GM12878 (cell line): ENCODE measurements around the gene PRKCB. TPM values are rescaled to one million over a fixed set of nuclear protein-coding genes. Genes with fewer than 3 reads are reported as not detected.

ENCODE experiments used
- ATAC-seq: fragments of 200-7000 bp; cut with Tn5 transposase; 3 replicates; pipeline ENCODE4 v1.9.1; 2020; ENCODE audit warnings: mild to moderate bottlenecking, moderate library complexity
- BruUV-seq: library from RNA; stranded (reverse); fragments of 400-500 nt; replicated peaks from 2 replicates; lab custom pipeline; 2021; lab: Mats Ljungman, UMichigan
- CTCF ChIA-PET: fragments of 300-600 bp; sonication (Branson Sonifier 250); formaldehyde crosslinking; extraction: SDS; loops from one replicate; lab custom pipeline; 2021; ENCODE audit warnings: inconsistent platforms; lab: Yijun Ruan, JAX
- POLR2A ChIA-PET: fragments of 350-600 bp; formaldehyde crosslinking; extraction: SDS; loops from one replicate; lab custom pipeline; 2021; ENCODE audit warnings: inconsistent platforms; lab: Charles Lee
- RAD21 ChIA-PET: fragments of 300-600 bp; sonication (Branson Sonifier 250); formaldehyde crosslinking; loops from one replicate; lab custom pipeline; 2023; ENCODE audit warnings: antibody characterized with exemption; ENCODE audit not compliant: unreplicated experiment; lab: Charles Lee
- SMC1A ChIA-PET: fragments of 300-600 bp; sonication (Branson Sonifier 250); formaldehyde crosslinking; loops from one replicate; lab custom pipeline; 2023; ENCODE audit not compliant: unreplicated experiment, uncharacterized antibody; lab: Charles Lee
- DNase-seq: peaks from one replicate; pipeline ENCODE4 v3.0.0-alpha.2; 2011; ENCODE audit warnings: low read depth, low spot score
- FAIRE-seq: peaks from 3 replicates; lab custom pipeline; 2011; peaks lifted over from hg19 to GRCh38; lab: Jason Lieb, UNC
- H2AFZ ChIP-seq: 2 replicates; pipeline ENCODE4 v1.6.0; 2011; ENCODE audit warnings: low read depth, low read length, control low read depth; ENCODE audit not compliant: control insufficient read depth
- H3K27ac ChIP-seq: 2 replicates; pipeline ENCODE4 v1.5.1; 2011; ENCODE audit warnings: control low read depth; ENCODE audit not compliant: control insufficient read depth, insufficient read depth
- H3K27me3 ChIP-seq, 2 experiments: replicated peaks in 1 of 2; 2 replicates each; pipeline versions ENCODE4 v1.6.0 to v1.6.1; 2011; ENCODE audit warnings: low read length in 1 of 2; ENCODE audit not compliant: control insufficient read depth in 2 of 2, insufficient read depth in 2 of 2
- H3K36me3 ChIP-seq, 2 experiments: 2 replicates each; pipeline ENCODE4 v1.5.1; 2011; ENCODE audit warnings: low read length in 1 of 2; ENCODE audit not compliant: control insufficient read depth in 2 of 2, insufficient read depth in 2 of 2
- H3K4me1 ChIP-seq: 2 replicates; pipeline ENCODE4 v1.6.1; 2011; ENCODE audit warnings: mild to moderate bottlenecking, low read length, moderate library complexity, mixed read lengths; ENCODE audit not compliant: control insufficient read depth, insufficient read depth
- H3K4me2 ChIP-seq: 2 replicates; pipeline ENCODE4 v1.6.0; 2011; ENCODE audit warnings: control low read depth; ENCODE audit not compliant: control insufficient read depth, insufficient read depth
- H3K4me3 ChIP-seq: fragments of 200-600 bp; sonication (generic); 2 replicates; pipeline ENCODE4 v1.5.1; 2016
- H3K79me2 ChIP-seq: 2 replicates; pipeline ENCODE4 v1.6.0; 2011; ENCODE audit warnings: low read length; ENCODE audit not compliant: control insufficient read depth, insufficient read depth
- H3K9ac ChIP-seq: 2 replicates; pipeline ENCODE4 v1.8.0; 2011; ENCODE audit warnings: low read length, control low read depth, mixed read lengths; ENCODE audit not compliant: control insufficient read depth, insufficient read depth
- H3K9me3 ChIP-seq: replicated peaks from 3 replicates; pipeline ENCODE4 v1.5.1; 2011; ENCODE audit warnings: mild to moderate bottlenecking, low read length; ENCODE audit not compliant: control insufficient read depth, insufficient read depth
- H4K20me1 ChIP-seq: 2 replicates; pipeline ENCODE4 v1.6.0; 2011; ENCODE audit not compliant: control insufficient read depth, insufficient read depth
- CBFB ChIP-seq: IDR thresholded peaks from 2 replicates; pipeline ENCODE4 v1.6.1; 2016; ENCODE audit warnings: antibody characterized with exemption, low read depth
- ETV6 ChIP-seq, 2 experiments: fragments of 450-650 bp in 1 of 2; IDR thresholded peaks in 1 of 2; conservative IDR thresholded peaks in 1 of 2; 2 replicates each; pipeline ENCODE4 v1.6.1; 2014; ENCODE audit warnings: antibody characterized with exemption in 1 of 2, borderline replicate concordance in 1 of 2, low read depth in 1 of 2, mild to moderate bottlenecking in 1 of 2, moderate library complexity in 1 of 2
- IRF4 ChIP-seq: IDR thresholded peaks from 2 replicates; pipeline ENCODE4 v1.6.1; 2011; ENCODE audit warnings: low read depth, low read length
- PAX5 ChIP-seq: IDR thresholded peaks from 2 replicates; pipeline ENCODE4 v1.6.1; 2011; ENCODE audit warnings: low read depth, low read length, borderline replicate concordance
- RBBP5 ChIP-seq: fragments of 200-600 bp; sonication (generic); conservative IDR thresholded peaks from 2 replicates; pipeline ENCODE4 v1.6.1; 2016
- YY1 ChIP-seq: IDR thresholded peaks from 2 replicates; pipeline ENCODE4 v1.6.1; 2011; ENCODE audit warnings: low read depth, mild to moderate bottlenecking, low read length
- WGBS: methylation state at CpG from one replicate; pipeline ENCODE4 v1.1.6; 2016; ENCODE audit warnings: low lambda C conversion rate; ENCODE audit not compliant: insufficient replicate concordance, insufficient coverage; ENCODE audit errors: missing lambda C conversion rate; 5-methylcytosine and 5-hydroxymethylcytosine counted together
- in situ Hi-C: fragments of 300-500 bp; cut with MboI; formaldehyde crosslinking; loops from 9 replicates; pipeline ENCODE4 v1.14.3; 2018; ENCODE audit warnings: mixed read lengths
- intact Hi-C: fragments of 100-400 bp; cut with micrococcal nuclease; formaldehyde crosslinking; loops from one replicate; pipeline ENCODE4 v1.14.2; 2022; ENCODE audit not compliant: unreplicated experiment
- polyA plus RNA-seq, 11 experiments: library from polyadenylated mRNA; depleted of rRNA in 4 of 11; unstranded in 6 of 11; stranded (reverse) in 5 of 11; fragments of >200 nt; fragmentation: Nextera tagmentation in 4 of 11; fragmentation: Illumina TruSeq in 1 of 11; extraction: Ambion mirVana in 4 of 11; extraction: Trizol in 1 of 11; gene quantifications; 1 replicate in 1 of 11; 2 replicates in 10 of 11; pipeline versions ENCODE4 v1.2.1 to v1.2.3, GENCODE V29; 2011 to 2016; ENCODE audit warnings: inconsistent platforms in 2 of 11, missing spikeins in 2 of 11, low read depth in 1 of 11
- total RNA-seq, 4 experiments: library from RNA; depleted of rRNA in 3 of 4; stranded (reverse); fragments of >200 nt in 3 of 4; fragmentation: Illumina TruSeq in 1 of 4; extraction: Trizol in 1 of 4; gene quantifications; 2 replicates each; pipeline versions ENCODE4 v1.2.1 to v1.2.3, GENCODE V29; 2013 to 2021
- TF ChIP-seq, protein P1 (sequence below): IDR thresholded peaks from 2 replicates; pipeline ENCODE4 v1.6.1; 2012; ENCODE audit warnings: low read length, inconsistent platforms
- TF ChIP-seq, protein P2 (sequence below): fragments of 450-650 bp; IDR thresholded peaks from 2 replicates; pipeline ENCODE4 v1.6.1; 2017; ENCODE audit warnings: antibody characterized with exemption, mild to moderate bottlenecking, moderate library complexity
- TF ChIP-seq, protein P3 (sequence below): fragments of 450-650 bp; IDR thresholded peaks from 2 replicates; pipeline ENCODE4 v1.6.1; 2018; ENCODE audit warnings: borderline replicate concordance, mild to moderate bottlenecking; ENCODE audit not compliant: partially characterized antibody

The PRKCB gene
- total and polyA plus RNA-seq, 10 of the 15 experiments (the other 5 are each of a cell fraction or from before 2014, with no cell fraction given) = 21.4 to 158 (median 97.3) TPM

DNA sequence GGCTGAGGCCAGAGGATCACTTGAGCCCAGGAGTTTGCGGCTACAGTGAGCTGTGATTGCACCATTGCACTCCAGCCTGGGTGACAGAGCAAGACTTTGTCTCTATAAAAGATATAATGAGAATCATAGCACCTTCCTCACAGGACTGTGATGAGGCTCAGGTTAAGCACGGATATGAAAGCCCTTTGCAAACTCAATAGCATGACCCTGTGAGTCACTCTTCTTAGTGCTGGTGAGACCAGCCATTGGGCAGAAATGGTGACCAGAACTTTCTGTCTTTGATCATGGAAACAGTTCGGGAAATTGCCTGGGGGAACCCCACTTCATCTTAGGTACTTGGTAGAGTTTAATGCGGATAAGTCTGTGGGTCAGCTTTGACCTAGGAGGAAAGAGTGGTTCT lies 144.2 kb downstream of the PRKCB start:
- H3K4me1 ChIP-seq = peaks cover 17% of the 10 kb centered on the region
- TF ChIP-seq RBBP5 (no peak), PAX5 (no peak), IRF4 (no peak), YY1 (no peak), ETV6 (conservative IDR thresholded peaks at IDR 0.05 in 1 of 2, IDR thresholded peaks at IDR 0.05 in 1 of 2; ENCODE audit: borderline replicate concordance in 1 of 2, low read depth in 1 of 2) (no peak), CBFB (no peak)
- TF ChIP-seq, protein P1, sequence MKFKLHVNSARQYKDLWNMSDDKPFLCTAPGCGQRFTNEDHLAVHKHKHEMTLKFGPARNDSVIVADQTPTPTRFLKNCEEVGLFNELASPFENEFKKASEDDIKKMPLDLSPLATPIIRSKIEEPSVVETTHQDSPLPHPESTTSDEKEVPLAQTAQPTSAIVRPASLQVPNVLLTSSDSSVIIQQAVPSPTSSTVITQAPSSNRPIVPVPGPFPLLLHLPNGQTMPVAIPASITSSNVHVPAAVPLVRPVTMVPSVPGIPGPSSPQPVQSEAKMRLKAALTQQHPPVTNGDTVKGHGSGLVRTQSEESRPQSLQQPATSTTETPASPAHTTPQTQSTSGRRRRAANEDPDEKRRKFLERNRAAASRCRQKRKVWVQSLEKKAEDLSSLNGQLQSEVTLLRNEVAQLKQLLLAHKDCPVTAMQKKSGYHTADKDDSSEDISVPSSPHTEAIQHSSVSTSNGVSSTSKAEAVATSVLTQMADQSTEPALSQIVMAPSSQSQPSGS = no peak
- TF ChIP-seq, protein P2, sequence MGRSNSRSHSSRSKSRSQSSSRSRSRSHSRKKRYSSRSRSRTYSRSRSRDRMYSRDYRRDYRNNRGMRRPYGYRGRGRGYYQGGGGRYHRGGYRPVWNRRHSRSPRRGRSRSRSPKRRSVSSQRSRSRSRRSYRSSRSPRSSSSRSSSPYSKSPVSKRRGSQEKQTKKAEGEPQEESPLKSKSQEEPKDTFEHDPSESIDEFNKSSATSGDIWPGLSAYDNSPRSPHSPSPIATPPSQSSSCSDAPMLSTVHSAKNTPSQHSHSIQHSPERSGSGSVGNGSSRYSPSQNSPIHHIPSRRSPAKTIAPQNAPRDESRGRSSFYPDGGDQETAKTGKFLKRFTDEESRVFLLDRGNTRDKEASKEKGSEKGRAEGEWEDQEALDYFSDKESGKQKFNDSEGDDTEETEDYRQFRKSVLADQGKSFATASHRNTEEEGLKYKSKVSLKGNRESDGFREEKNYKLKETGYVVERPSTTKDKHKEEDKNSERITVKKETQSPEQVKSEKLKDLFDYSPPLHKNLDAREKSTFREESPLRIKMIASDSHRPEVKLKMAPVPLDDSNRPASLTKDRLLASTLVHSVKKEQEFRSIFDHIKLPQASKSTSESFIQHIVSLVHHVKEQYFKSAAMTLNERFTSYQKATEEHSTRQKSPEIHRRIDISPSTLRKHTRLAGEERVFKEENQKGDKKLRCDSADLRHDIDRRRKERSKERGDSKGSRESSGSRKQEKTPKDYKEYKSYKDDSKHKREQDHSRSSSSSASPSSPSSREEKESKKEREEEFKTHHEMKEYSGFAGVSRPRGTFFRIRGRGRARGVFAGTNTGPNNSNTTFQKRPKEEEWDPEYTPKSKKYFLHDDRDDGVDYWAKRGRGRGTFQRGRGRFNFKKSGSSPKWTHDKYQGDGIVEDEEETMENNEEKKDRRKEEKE = no peak
- TF ChIP-seq, protein P3, sequence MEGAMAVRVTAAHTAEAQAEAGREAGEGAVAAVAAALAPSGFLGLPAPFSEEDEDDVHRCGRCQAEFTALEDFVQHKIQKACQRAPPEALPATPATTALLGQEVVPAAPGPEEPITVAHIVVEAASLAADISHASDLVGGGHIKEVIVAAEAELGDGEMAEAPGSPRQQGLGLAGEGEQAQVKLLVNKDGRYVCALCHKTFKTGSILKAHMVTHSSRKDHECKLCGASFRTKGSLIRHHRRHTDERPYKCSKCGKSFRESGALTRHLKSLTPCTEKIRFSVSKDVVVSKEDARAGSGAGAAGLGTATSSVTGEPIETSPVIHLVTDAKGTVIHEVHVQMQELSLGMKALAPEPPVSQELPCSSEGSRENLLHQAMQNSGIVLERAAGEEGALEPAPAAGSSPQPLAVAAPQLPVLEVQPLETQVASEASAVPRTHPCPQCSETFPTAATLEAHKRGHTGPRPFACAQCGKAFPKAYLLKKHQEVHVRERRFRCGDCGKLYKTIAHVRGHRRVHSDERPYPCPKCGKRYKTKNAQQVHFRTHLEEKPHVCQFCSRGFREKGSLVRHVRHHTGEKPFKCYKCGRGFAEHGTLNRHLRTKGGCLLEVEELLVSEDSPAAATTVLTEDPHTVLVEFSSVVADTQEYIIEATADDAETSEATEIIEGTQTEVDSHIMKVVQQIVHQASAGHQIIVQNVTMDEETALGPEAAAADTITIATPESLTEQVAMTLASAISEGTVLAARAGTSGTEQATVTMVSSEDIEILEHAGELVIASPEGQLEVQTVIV = no peak
- TF ChIP-seq, all 136 proteins: peak for 0
- Histone ChIP-seq H2AFZ (no peak overlapping the region), H3K27ac (no peak overlapping the region), H3K4me2 (no peak overlapping the region), H3K4me3 (no peak overlapping the region), H3K9me3 (no peaks in the 10 kb centered on the region), H3K9ac (no peak overlapping the region), H4K20me1 (peaks cover 18% of the 10 kb centered on the region; the same call in 1 of the 2 replicates), H3K79me2 (peaks cover 12% of the 10 kb centered on the region), H3K27me3 (no peaks in the 10 kb centered on the region), H3K36me3 (peaks cover 1 to 4% of the 10 kb centered on the region in 2 experiments; a peak in 3 of 4 replicates)
- in situ Hi-C loops (no loop called here), intact Hi-C loops (no loop called here)
- no peak for DNase-seq
- no peak for FAIRE-seq
- POLR2A ChIA-PET = no interaction called here
- no peak for ATAC-seq
- no TSS peak for BruUV-seq
- WGBS = 99% methylated on average over 4 of the region's 4 CpGs
- SMC1A ChIA-PET = interaction anchor here (1.0 kb wide), 1 partner anchor 176 kb away, joined by 5 read pairs; no protein-coding TSS in a partner anchor
- RAD21 ChIA-PET = interaction anchor here (1.1 kb wide), 1 partner anchor 176 kb away, joined by 3 read pairs; no protein-coding TSS in a partner anchor
- CTCF ChIA-PET = interaction anchor here (0.8 kb wide), 1 partner anchor 176 kb away, joined by 3 read pairs; no protein-coding TSS in a partner anchor
